GM12878 (cell line): ENCODE measurements around the gene PTK7. TPM values are rescaled to one million over a fixed set of nuclear protein-coding genes. Genes with fewer than 3 reads are reported as not detected.
A peak's percentile ranks its signal among the peaks of the same experiment; 100 is the strongest.
"Not testable (repeated sequence)": the region's sequence is repeated elsewhere in the genome, so short reads cannot be mapped to it uniquely, and the experiment has no call there.

ENCODE experiments used
- ATAC-seq: fragments of 200-7000 bp; cut with Tn5 transposase; 3 replicates; pipeline ENCODE4 v1.9.1; 2020; ENCODE audit warnings: mild to moderate bottlenecking, moderate library complexity
- BruUV-seq: library from RNA; stranded (reverse); fragments of 400-500 nt; replicated peaks from 2 replicates; lab custom pipeline; 2021; lab: Mats Ljungman, UMichigan
- CTCF ChIA-PET: fragments of 300-600 bp; sonication (Branson Sonifier 250); formaldehyde crosslinking; extraction: SDS; loops from one replicate; lab custom pipeline; 2021; ENCODE audit warnings: inconsistent platforms; lab: Yijun Ruan, JAX
- POLR2A ChIA-PET: fragments of 350-600 bp; formaldehyde crosslinking; extraction: SDS; loops from one replicate; lab custom pipeline; 2021; ENCODE audit warnings: inconsistent platforms; lab: Charles Lee
- RAD21 ChIA-PET: fragments of 300-600 bp; sonication (Branson Sonifier 250); formaldehyde crosslinking; loops from one replicate; lab custom pipeline; 2023; ENCODE audit warnings: antibody characterized with exemption; ENCODE audit not compliant: unreplicated experiment; lab: Charles Lee
- SMC1A ChIA-PET: fragments of 300-600 bp; sonication (Branson Sonifier 250); formaldehyde crosslinking; loops from one replicate; lab custom pipeline; 2023; ENCODE audit not compliant: unreplicated experiment, uncharacterized antibody; lab: Charles Lee
- DNase-seq: peaks from one replicate; pipeline ENCODE4 v3.0.0-alpha.2; 2011; ENCODE audit warnings: low read depth, low spot score
- FAIRE-seq: peaks from 3 replicates; lab custom pipeline; 2011; peaks lifted over from hg19 to GRCh38; lab: Jason Lieb, UNC
- H2AFZ ChIP-seq: 2 replicates; pipeline ENCODE4 v1.6.0; 2011; ENCODE audit warnings: low read depth, low read length, control low read depth; ENCODE audit not compliant: control insufficient read depth
- H3K27ac ChIP-seq: 2 replicates; pipeline ENCODE4 v1.5.1; 2011; ENCODE audit warnings: control low read depth; ENCODE audit not compliant: control insufficient read depth, insufficient read depth
- H3K27me3 ChIP-seq, 2 experiments: replicated peaks in 1 of 2; 2 replicates each; pipeline versions ENCODE4 v1.6.0 to v1.6.1; 2011; ENCODE audit warnings: low read length in 1 of 2; ENCODE audit not compliant: control insufficient read depth in 2 of 2, insufficient read depth in 2 of 2
- H3K36me3 ChIP-seq, 2 experiments: 2 replicates each; pipeline ENCODE4 v1.5.1; 2011; ENCODE audit warnings: low read length in 1 of 2; ENCODE audit not compliant: control insufficient read depth in 2 of 2, insufficient read depth in 2 of 2
- H3K4me1 ChIP-seq: 2 replicates; pipeline ENCODE4 v1.6.1; 2011; ENCODE audit warnings: mild to moderate bottlenecking, low read length, moderate library complexity, mixed read lengths; ENCODE audit not compliant: control insufficient read depth, insufficient read depth
- H3K4me2 ChIP-seq: 2 replicates; pipeline ENCODE4 v1.6.0; 2011; ENCODE audit warnings: control low read depth; ENCODE audit not compliant: control insufficient read depth, insufficient read depth
- H3K4me3 ChIP-seq: fragments of 200-600 bp; sonication (generic); 2 replicates; pipeline ENCODE4 v1.5.1; 2016
- H3K79me2 ChIP-seq: 2 replicates; pipeline ENCODE4 v1.6.0; 2011; ENCODE audit warnings: low read length; ENCODE audit not compliant: control insufficient read depth, insufficient read depth
- H3K9ac ChIP-seq: 2 replicates; pipeline ENCODE4 v1.8.0; 2011; ENCODE audit warnings: low read length, control low read depth, mixed read lengths; ENCODE audit not compliant: control insufficient read depth, insufficient read depth
- H3K9me3 ChIP-seq: replicated peaks from 3 replicates; pipeline ENCODE4 v1.5.1; 2011; ENCODE audit warnings: mild to moderate bottlenecking, low read length; ENCODE audit not compliant: control insufficient read depth, insufficient read depth
- H4K20me1 ChIP-seq: 2 replicates; pipeline ENCODE4 v1.6.0; 2011; ENCODE audit not compliant: control insufficient read depth, insufficient read depth
- CEBPB ChIP-seq, 2 experiments: fragments of 150-350 bp in 1 of 2; IDR thresholded peaks; 2 replicates each; pipeline ENCODE4 v1.6.1; 2012 to 2014; ENCODE audit warnings: low read depth in 2 of 2, low read length in 2 of 2, borderline replicate concordance in 1 of 2, inconsistent platforms in 1 of 2
- CHD4 ChIP-seq: fragments of 200-600 bp; sonication (generic); IDR thresholded peaks from 2 replicates; pipeline ENCODE4 v1.6.1; 2016; ENCODE audit warnings: mild to moderate bottlenecking
- CREM ChIP-seq: IDR thresholded peaks from 2 replicates; pipeline ENCODE4 v1.6.1; 2014; ENCODE audit warnings: antibody characterized with exemption, low read depth
- POLR2A ChIP-seq: IDR thresholded peaks from 2 replicates; pipeline ENCODE4 v1.6.1; 2011; ENCODE audit warnings: low read depth, mild to moderate bottlenecking, low read length
- POU2F2 ChIP-seq: IDR thresholded peaks from 3 replicates; pipeline ENCODE4 v1.6.1; 2011; ENCODE audit warnings: low read depth, mild to moderate bottlenecking, low read length, borderline replicate concordance
- PRDM15 ChIP-seq: fragments of 450-650 bp; formaldehyde crosslinking; IDR thresholded peaks from 2 replicates; pipeline ENCODE4 v1.4.0; 2020; ENCODE audit warnings: mild to moderate bottlenecking, moderate library complexity
- SP1 ChIP-seq: IDR thresholded peaks from one replicate; pipeline ENCODE4 v1.6.1; 2011; ENCODE audit warnings: low read depth, low read length
- SRF ChIP-seq, 2 experiments: IDR thresholded peaks; 2 replicates each; pipeline ENCODE4 v1.6.1; 2011; ENCODE audit warnings: low read depth in 2 of 2, low read length in 2 of 2, mild to moderate bottlenecking in 1 of 2, moderate library complexity in 1 of 2
- ZBTB4 ChIP-seq: fragments of 450-650 bp; formaldehyde crosslinking; IDR thresholded peaks from 2 replicates; pipeline ENCODE4 v1.4.0; 2022; ENCODE audit warnings: mild to moderate bottlenecking, moderate library complexity
- WGBS: methylation state at CpG from one replicate; pipeline ENCODE4 v1.1.6; 2016; ENCODE audit warnings: low lambda C conversion rate; ENCODE audit not compliant: insufficient replicate concordance, insufficient coverage; ENCODE audit errors: missing lambda C conversion rate; 5-methylcytosine and 5-hydroxymethylcytosine counted together
- in situ Hi-C: fragments of 300-500 bp; cut with MboI; formaldehyde crosslinking; loops from 9 replicates; pipeline ENCODE4 v1.14.3; 2018; ENCODE audit warnings: mixed read lengths
- intact Hi-C: fragments of 100-400 bp; cut with micrococcal nuclease; formaldehyde crosslinking; loops from one replicate; pipeline ENCODE4 v1.14.2; 2022; ENCODE audit not compliant: unreplicated experiment
- polyA plus RNA-seq, 11 experiments: library from polyadenylated mRNA; depleted of rRNA in 4 of 11; unstranded in 6 of 11; stranded (reverse) in 5 of 11; fragments of >200 nt; fragmentation: Nextera tagmentation in 4 of 11; fragmentation: Illumina TruSeq in 1 of 11; extraction: Ambion mirVana in 4 of 11; extraction: Trizol in 1 of 11; gene quantifications; 1 replicate in 1 of 11; 2 replicates in 10 of 11; pipeline versions ENCODE4 v1.2.1 to v1.2.3, GENCODE V29; 2011 to 2016; ENCODE audit warnings: inconsistent platforms in 2 of 11, missing spikeins in 2 of 11, low read depth in 1 of 11
- total RNA-seq, 4 experiments: library from RNA; depleted of rRNA in 3 of 4; stranded (reverse); fragments of >200 nt in 3 of 4; fragmentation: Illumina TruSeq in 1 of 4; extraction: Trizol in 1 of 4; gene quantifications; 2 replicates each; pipeline versions ENCODE4 v1.2.1 to v1.2.3, GENCODE V29; 2013 to 2021

PTK7 gene
- total and polyA plus RNA-seq, 10 of the 15 experiments (the other 5 are each of a cell fraction or from before 2014, with no cell fraction given) = 0.18 to 14.4 (median 3.3) TPM; not detected in 1

GRCh38 chr6:43040542-43041257 lies 35.4 kb upstream of the PTK7 start:
- H3K79me2 ChIP-seq = no peaks in the 10 kb centered on the region
- RAD21 ChIA-PET = no interaction called here
- DNase-seq (no peak), ATAC-seq (no peak), FAIRE-seq (no peak)
- H3K9ac ChIP-seq = no peak overlapping the region
- POLR2A ChIA-PET = interaction anchor here (0.6 kb wide), 1 partner anchor 137 kb away, joined by 3 read pairs; no protein-coding TSS in a partner anchor
- no peak overlapping the region for H2AFZ ChIP-seq
- in situ Hi-C loops (no loop called here), intact Hi-C loops (no loop called here)
- no peaks in the 10 kb centered on the region for H3K4me1 ChIP-seq
- H3K27ac ChIP-seq = no peak overlapping the region
- SMC1A ChIA-PET = no interaction called here
- CTCF ChIA-PET = interaction anchor here (0.6 kb wide), 1 partner anchor 108 kb away, joined by 3 read pairs; no protein-coding TSS in a partner anchor
- H3K4me2 ChIP-seq = no peak overlapping the region
- TF ChIP-seq CREM (no peak), POLR2A (peak; percentile 42; the same call in 1 of the 2 replicates), SRF (IDR thresholded peaks at IDR 0.05; ENCODE audit: low read depth in 2 of 2, low read length in 2 of 2) (no peak), SP1 (no peak), CEBPB (IDR thresholded peaks at IDR 0.05; ENCODE audit: borderline replicate concordance in 1 of 2, low read depth in 2 of 2, low read length in 2 of 2) (no peak), CHD4 (no peak), ZBTB4 (CRISPR knock-in tag) (no peak), POU2F2 (no peak), PRDM15 (no peak)
- H3K27me3 ChIP-seq = no peaks in the 10 kb centered on the region
- no peak overlapping the region for H3K4me3 ChIP-seq
- H4K20me1 ChIP-seq = no peaks in the 10 kb centered on the region
- peaks cover 11 to 20% of the 10 kb centered on the region in 2 experiments for H3K36me3 ChIP-seq
- no peaks in the 10 kb centered on the region for H3K9me3 ChIP-seq
- 92% methylated on average over 18 of the region's 18 CpGs for WGBS
- BruUV-seq = no TSS peak

GRCh38 chr6:43041475-43041874 lies 34.6 kb upstream of the PTK7 start:
- not testable (repeated sequence) for FAIRE-seq, H3K9me3 ChIP-seq, H4K20me1 ChIP-seq

More at GRCh38 chr6:43041475-43041874, 34.6 kb upstream of the PTK7 start:
- H3K4me3 ChIP-seq, RAD21 ChIA-PET, H3K27me3 ChIP-seq, intact Hi-C loops, in situ Hi-C loops, H3K79me2 ChIP-seq, SMC1A ChIA-PET, H3K4me2 ChIP-seq, H2AFZ ChIP-seq, ATAC-seq, CTCF ChIA-PET, H3K9ac ChIP-seq, DNase-seq, BruUV-seq, H3K27ac ChIP-seq, H3K4me1 ChIP-seq: not testable (repeated sequence)
- 85% methylated on average over 8 of the region's 8 CpGs for WGBS
- peaks cover 11 to 21% of the 10 kb centered on the region in 2 experiments for H3K36me3 ChIP-seq
- POLR2A ChIA-PET = interaction anchor here (0.5 kb wide), 1 partner anchor 51 kb away, joined by 5 read pairs; no protein-coding TSS in a partner anchor
